Measurements from ENCODE around the gene RAB3B. TPM values are rescaled to one million over a fixed set of nuclear protein-coding genes. Genes with fewer than 3 reads are reported as not detected.
"Not testable (repeated sequence)": the region's sequence is repeated elsewhere in the genome, so short reads cannot be mapped to it uniquely, and the experiment has no call there.

RAB3B gene
- total and polyA plus RNA-seq, 11 donors = 0.02 to 0.14 (median 0.11) TPM; not detected in 8

DNA sequence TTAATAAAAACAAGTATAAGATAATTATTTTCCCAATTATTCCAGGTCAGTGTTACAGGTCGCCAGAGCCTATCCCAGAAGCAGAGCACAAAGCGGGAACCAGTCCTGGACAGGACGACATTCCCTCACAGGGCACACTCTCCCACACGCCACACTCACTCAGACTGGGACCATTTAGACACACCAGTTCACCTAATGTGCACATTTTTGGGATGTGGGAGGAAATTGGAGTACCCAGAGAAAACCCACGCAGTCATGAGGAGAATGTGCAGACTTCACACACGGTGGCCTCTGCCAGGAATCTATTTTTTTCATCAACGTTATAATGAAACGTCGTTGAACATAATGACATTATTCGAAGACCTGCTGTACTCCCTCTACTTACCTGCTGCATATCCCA is 91.5 kb downstream of the RAB3B start:
- H3K27me3 ChIP-seq = peaks cover 0 to 68% (median 14%) of the 10 kb centered on the region in 9 donors
- no peak for TF ChIP-seq POLR2A (IDR thresholded peaks at IDR 0.05)
- TF ChIP-seq, protein P1, sequence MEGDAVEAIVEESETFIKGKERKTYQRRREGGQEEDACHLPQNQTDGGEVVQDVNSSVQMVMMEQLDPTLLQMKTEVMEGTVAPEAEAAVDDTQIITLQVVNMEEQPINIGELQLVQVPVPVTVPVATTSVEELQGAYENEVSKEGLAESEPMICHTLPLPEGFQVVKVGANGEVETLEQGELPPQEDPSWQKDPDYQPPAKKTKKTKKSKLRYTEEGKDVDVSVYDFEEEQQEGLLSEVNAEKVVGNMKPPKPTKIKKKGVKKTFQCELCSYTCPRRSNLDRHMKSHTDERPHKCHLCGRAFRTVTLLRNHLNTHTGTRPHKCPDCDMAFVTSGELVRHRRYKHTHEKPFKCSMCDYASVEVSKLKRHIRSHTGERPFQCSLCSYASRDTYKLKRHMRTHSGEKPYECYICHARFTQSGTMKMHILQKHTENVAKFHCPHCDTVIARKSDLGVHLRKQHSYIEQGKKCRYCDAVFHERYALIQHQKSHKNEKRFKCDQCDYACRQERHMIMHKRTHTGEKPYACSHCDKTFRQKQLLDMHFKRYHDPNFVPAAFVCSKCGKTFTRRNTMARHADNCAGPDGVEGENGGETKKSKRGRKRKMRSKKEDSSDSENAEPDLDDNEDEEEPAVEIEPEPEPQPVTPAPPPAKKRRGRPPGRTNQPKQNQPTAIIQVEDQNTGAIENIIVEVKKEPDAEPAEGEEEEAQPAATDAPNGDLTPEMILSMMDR (IDR thresholded peaks at IDR 0.05) = no peak
- no peak overlapping the region for H3K4me3 ChIP-seq
- no peaks in the 10 kb centered on the region for H3K36me3 ChIP-seq
- 75 to 83% (median 77%) methylated on average over 10 of the region's 10 CpGs for WGBS, 4 donors
- ATAC-seq (no peak), DNase-seq (no peak)
- no peaks in the 10 kb centered on the region for H3K9me3 ChIP-seq
- H3K4me1 ChIP-seq = no peaks in the 10 kb centered on the region
- no peak overlapping the region for H3K27ac ChIP-seq
- intact Hi-C loops (cut with DNase I) = loop anchor here in 4 of 10 donors (5.0 kb wide), 1 partner anchor 103 kb away; no protein-coding TSS in a partner anchor

DNA sequence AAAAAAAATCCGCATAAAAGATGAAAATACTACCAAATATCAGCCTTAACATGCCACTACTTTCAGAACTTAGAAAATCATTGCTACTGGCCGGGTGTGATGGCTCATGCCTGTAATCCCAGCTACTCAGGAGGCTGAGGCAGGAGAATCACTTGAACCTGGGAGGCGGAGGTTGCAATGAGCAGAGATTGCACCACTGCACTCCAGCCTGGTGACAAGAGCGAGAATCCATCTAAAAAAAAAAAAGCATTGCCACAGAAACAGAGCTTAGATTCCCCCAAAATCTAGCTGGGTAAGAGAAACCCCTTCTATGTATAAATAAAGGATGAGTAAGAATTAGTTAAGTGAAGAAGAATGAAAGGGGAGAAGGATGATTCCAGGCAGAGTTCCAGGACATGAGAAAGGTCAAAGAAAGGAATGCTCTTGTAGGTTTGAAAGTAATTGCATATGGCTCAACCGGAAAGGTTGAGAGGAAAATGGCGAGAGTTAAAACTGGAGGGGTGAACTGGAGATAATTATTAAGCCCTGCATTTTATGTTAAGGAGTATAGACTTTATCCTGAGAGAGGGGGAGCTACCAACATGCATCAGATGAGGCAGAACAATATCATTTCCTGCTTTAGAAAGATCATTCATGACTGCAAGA is 92.3 kb downstream of the RAB3B start:
- ATAC-seq (no peak), DNase-seq (no peak)
- H3K9me3 ChIP-seq = peaks cover 0 to 6% (median 0%) of the 10 kb centered on the region in 12 donors
- no peak overlapping the region for H3K27ac ChIP-seq
- no peaks in the 10 kb centered on the region for H3K4me1 ChIP-seq
- H3K36me3 ChIP-seq = no peaks in the 10 kb centered on the region
- 59 to 69% (median 65%) methylated on average over 6 of the region's 6 CpGs for WGBS, 4 donors
- intact Hi-C loops (cut with DNase I) = loop anchor here in 4 of 10 donors (5.0 kb wide), 1 partner anchor 104 kb away; no protein-coding TSS in a partner anchor
- no peak for TF ChIP-seq POLR2A (IDR thresholded peaks at IDR 0.05)
- TF ChIP-seq, protein P1 (IDR thresholded peaks at IDR 0.05) = no peak
- no peak overlapping the region for H3K4me3 ChIP-seq
- peaks cover 0 to 68% (median 14%) of the 10 kb centered on the region in 9 donors for H3K27me3 ChIP-seq

DNA sequence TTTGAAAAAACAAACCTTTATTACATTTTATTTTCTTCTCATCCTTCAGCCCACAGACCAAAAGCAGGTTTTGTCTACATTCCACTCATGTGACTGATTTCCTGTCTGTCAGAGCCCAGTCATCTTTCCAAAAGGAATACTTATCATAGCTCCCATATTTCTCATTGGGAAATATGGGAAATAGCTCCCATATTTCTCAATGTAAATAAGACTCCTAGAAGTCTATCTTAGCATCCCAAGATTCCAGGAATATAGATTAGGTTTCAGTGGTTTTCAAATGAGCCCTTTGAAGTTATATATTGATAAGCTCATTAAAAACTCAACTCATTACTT is 92.8 kb downstream of the RAB3B start:
- H3K4me1 ChIP-seq = no peaks in the 10 kb centered on the region
- H3K27ac ChIP-seq = no peak overlapping the region
- peaks cover 0 to 6% (median 0%) of the 10 kb centered on the region in 12 donors for H3K9me3 ChIP-seq
- ATAC-seq (no peak), DNase-seq (no peak)
- TF ChIP-seq, protein P1 (IDR thresholded peaks at IDR 0.05) = no peak
- TF ChIP-seq POLR2A (IDR thresholded peaks at IDR 0.05) = no peak
- H3K4me3 ChIP-seq = no peak overlapping the region
- H3K27me3 ChIP-seq = peaks cover 0 to 73% (median 18%) of the 10 kb centered on the region in 9 donors
- H3K36me3 ChIP-seq = no peaks in the 10 kb centered on the region
- intact Hi-C loops (cut with DNase I) = loop anchor here (1.0 to 5.0 kb wide), 5 partner anchors 103 to 107 kb away; no protein-coding TSS in a partner anchor

DNA sequence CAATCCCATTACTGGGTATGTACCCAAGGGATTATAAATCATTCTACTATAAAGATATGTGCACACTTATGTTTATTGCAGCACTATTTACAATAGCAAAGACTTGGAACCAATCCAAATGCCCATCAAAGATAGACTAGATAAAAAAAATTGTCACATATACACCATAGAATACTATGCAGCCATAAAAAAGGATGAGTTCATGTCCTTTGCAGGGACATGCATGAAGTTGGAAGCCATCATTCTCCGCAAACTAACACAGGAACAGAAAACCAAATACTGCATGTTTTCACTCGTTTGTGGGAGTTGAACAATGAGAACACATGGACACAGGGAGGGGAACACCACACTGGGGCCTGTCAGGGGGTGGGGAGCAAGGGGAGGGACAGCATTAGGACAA is 95.8 kb downstream of the RAB3B start:
- H3K36me3 ChIP-seq, H3K4me1 ChIP-seq, ATAC-seq, H3K27ac ChIP-seq, DNase-seq, H3K9me3 ChIP-seq, H3K4me3 ChIP-seq: not testable (repeated sequence)
- intact Hi-C loops (cut with DNase I) = loop anchor here in 4 of 10 donors (5.0 kb wide), 1 partner anchor 108 kb away; no protein-coding TSS in a partner anchor
- peaks cover 0 to 78% (median 27%) of the 10 kb centered on the region in 9 donors for H3K27me3 ChIP-seq
- WGBS, 4 donors = 73 to 82% (median 75%) methylated on average over 2 of the region's 2 CpGs

Data from heart left ventricle (tissue), 16 donors.